NCI-H1436 (cell line): ENCODE data around the gene STIM2.
A peak's percentile ranks its signal among the peaks of the same experiment; 100 is the strongest.

Experiments used
- DNase-seq: peaks from one replicate; lab custom pipeline; 2025; lab: John Stamatoyannopoulos, UW

The STIM2 gene

DNA sequence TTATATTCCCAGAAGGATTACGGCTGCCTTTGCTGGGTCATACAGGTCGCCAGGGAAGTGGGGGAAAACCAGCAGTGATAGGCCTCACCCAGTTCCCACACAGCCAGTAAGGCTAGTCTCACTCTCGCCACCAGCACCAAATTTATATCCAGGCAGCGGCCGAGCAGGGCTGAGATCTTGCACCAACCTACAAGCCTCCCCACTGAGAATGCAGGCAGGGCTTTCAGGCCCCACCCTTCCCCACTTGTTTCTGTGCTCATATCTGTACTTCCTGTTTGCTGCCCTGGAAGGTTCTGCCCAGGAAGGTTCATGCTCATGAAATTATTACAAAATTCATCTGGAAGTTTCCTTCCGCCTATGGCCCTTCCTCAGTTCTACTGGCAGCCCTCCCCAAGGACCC is 179.7 kb downstream of the STIM2 start:
- DNase-seq: no peak

GRCh38 chr4:27042411-27042810 is 181.8 kb downstream of the STIM2 start:
- no peak for DNase-seq

DNA sequence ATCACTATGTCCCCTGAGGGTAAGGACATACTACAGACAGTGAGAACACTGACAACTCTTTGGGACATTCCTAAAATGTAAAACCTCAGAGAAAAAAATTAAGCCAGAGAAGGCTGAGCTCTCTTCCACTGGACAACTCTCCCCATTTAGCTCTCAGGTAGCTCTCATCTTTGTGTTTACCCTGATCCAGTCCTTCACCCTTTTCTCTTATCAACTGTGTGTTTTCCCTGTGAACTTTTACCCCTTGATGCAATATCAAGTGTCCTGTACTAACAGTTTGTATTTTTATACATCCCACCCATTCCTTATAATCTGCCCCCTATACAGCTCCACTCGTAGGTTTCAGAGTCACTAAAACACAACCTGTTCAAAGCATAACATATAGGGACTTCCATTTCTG is 182.6 kb downstream of the STIM2 start:
- no peak for DNase-seq

DNA sequence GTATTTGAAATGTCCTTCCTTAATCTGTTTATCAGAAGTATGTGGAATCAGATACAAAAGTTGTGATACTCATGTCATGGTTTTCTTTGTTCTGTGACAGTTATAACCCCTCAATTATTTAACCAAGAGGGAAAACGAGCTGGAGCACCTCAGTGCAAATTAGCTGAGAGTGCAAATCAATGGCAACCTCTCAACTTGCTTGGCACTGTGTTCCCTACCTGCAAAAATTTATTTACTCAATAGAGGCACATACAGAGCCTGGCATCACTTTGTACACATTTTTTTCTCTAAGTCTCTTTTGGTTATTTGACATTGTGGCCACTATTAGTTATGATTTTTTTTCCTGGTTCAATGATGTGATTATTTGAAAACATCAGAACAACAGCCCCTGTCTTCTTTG is 186.2 kb downstream of the STIM2 start:
- DNase-seq: no peak

DNA sequence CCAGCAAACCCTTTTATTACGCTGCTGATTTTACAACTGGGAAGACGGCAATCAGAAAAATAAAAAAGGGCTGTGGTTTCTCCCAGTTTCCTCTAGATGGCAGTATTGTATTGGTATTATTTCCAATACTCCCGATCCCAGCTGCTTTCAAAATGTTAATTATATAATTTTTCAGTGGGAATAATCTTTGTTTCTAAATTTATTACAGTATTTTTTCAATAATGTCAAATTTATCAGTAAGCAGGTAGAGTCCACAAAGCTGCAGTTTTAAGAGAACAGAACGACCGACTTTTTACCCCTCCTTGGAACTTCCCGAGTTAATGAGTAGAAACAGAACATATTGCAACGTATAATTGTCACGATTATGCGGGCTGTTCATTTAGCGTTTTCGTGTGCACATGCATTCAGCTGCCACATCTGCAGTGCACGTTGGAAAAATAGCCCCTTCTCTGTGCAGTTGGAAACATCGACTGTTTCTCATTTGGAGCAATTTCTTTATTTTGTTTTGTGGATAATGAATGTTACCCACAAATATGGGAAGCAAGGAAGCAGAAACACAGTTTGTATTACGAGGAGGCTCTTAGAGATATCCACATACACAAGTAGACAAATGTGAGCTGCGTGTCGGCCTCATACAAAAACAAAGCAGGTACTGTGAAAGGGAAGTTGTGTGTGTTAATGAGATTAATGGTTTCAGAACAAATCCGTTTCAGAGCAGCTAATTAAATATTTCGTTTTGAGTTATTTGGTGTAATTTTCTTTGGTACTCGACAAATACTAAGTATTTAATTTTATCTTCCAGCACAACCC is 188.0 kb downstream of the STIM2 start:
- DNase-seq: peak; percentile 4

DNA sequence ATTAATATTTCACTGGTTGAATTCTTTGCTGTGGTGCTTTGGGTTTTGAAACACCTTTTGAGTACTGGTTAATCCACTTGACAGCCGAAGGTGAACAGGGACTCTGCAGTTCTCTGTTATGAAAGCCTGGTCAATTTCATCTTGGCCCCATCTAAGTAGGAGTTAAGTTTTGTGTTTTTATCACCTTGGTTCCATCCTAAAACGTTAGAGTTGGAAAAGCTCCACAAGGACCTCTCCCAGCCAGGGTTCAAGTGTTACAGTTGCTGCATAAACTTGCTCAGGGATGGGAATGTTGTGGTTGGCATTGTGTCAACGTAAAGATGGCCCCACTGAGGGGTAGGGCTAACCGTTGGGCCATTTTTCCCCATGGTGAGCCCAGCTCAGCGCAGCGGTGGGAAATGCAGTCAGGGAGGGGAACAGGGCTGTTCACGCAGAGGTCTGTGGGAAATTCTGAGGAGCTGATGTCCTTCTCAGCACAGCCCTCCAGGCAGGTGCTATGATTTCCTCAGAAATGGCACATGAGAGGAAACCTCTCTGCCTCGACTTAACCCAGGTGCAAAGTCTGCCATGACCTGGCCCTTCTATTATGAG is 188.7 kb downstream of the STIM2 start:
- no peak for DNase-seq

DNA sequence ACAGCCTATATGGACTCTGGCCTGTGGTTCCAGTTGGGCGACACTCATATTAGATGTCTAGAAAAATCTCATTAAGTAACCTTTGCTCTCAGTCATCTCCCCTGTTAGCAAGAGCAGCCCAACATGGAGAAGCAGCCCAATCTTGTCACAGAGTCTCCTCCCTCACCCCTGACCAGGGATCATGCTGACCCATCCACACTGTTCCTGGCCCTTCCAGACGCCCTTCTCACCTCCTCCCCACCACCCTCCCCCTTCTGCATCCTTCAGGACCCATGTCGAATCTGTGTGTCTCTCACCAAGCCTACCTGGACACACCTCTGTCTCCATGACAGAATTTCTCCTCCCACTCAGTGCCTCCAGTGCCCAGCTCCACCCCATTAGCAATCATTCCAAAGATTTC is 190.1 kb downstream of the STIM2 start:
- DNase-seq: no peak

- no peak for DNase-seq
These were observed 194.7 kb downstream of the STIM2 start for GRCh38 chr4:27055221-27055760.

DNA sequence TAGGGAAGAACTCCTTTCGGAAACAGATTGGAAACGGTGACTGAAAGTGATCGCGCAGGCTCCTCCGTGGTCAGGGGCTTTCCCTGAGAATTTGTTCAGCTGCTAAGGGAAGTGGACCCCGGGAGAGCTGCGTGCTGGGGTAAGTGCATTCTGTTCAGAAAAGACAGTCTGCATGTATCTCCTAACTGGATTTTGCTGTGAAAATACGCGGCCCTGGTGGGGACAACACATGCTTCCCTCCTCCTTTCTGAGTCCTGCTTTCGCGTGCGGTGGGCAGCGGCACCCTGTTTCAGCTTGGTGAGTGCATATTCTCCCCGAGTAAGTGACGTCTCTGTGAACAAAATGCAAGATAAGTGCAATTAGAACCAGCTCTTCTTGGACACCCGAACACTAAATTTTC is 195.6 kb downstream of the STIM2 start:
- DNase-seq: no peak

- DNase-seq: no peak
These were observed 196.4 kb downstream of the STIM2 start for GRCh38 chr4:27057053-27057452.

DNA sequence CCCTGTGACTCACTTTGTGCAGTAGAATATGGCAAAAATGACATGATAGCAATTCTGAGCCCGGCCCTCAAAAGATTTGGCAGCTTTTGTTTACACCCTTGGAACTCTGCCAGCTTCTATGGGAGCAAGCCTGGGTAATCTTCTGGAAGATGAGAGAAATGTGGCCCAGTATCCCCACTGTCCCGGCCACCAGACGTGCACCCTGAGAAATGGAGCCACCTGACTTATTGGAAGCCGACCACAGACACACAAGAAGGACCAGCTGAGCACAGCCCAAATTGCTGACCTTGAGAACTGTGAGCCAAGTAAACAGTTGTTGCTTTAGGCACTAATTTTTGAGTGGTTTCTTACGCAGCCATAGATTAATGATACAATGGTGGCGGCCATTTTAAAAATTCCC is 197.0 kb downstream of the STIM2 start:
- DNase-seq: no peak

- no peak for DNase-seq
These were observed 198.3 kb downstream of the STIM2 start for GRCh38 chr4:27058819-27059406.

DNA sequence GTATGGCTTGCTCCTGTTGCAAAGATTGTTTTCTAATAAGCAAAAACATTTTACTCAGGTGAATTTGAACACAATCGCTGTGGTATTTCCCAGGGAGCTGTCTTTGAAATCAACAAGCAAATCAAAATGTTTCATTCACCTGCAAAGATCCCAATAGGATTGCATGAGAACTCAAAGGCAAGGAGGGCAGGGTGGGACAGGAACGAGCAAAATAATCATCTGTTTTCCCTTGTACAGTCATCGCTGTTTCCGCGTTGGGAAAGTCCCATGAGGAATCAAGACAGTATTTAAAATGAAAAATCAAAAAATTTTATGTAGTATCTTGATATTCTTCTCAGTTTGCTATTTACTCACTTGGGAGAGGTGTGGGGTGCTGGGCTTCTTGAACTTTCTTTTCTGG is 198.8 kb downstream of the STIM2 start:
- DNase-seq: no peak

- no peak for DNase-seq
These were observed 201.6 kb downstream of the STIM2 start for GRCh38 chr4:27062256-27062655.

- DNase-seq: no peak
These were observed 205.9 kb downstream of the STIM2 start for GRCh38 chr4:27066591-27066990.

DNA sequence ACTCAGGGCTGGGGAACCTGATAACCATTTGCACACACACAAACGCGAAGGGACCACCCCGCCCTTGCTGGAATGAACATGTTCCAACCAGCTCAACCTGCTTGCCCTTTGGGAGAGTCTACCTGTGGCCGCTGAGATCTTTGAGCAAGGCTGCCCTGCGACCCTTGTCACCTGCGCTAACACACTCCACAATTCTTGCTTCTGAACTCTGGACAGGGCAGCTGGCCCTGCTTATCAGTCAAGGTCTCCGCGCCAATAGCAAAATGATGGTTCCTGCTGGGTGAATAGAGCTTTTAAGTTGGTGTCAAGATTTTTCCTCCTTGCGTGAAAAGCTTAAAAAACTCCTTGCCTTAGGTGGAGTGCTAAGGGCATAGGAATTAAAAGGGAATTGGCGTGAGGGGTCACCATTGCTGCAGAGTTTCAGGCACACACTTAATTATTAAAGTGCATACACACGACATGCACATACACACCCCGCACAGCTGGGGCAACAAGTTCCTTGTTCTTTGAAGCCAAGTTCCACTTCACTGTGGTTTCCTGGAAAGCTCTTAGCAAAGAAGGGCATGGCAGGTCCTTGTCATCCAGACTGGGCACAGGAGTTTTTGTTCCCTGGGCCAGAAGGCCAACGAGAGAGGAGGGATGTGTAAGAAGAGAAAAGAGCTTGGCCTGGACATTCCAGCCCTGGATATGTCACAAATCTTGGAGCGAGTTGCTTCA is 207.7 kb downstream of the STIM2 start:
- DNase-seq: no peak
